SU-DHL-6 (cell line): Measurements from ENCODE around the gene CHSY1.

Experiments
- H2AFZ ChIP-seq: fragments of 200-600 bp; sonication (generic); 2 replicates; pipeline ENCODE4 v1.6.1; 2014; ENCODE audit warnings: low read depth, mild to moderate bottlenecking, moderate library complexity, mixed read lengths, antibody characterized with exemption, low read length; ENCODE audit not compliant: severe bottlenecking
- H3F3A ChIP-seq: fragments of 200-600 bp; shearing (Covaris generic); 2 replicates; pipeline ENCODE4 v1.6.0; 2016; ENCODE audit warnings: antibody characterized with exemption, mild to moderate bottlenecking; ENCODE audit not compliant: insufficient read depth
- H3K27ac ChIP-seq: fragments of 200-600 bp; sonication (generic); 2 replicates; pipeline ENCODE4 v1.5.1; 2016; ENCODE audit warnings: low read depth, mild to moderate bottlenecking, low read length, moderate library complexity, mixed read lengths
- H3K27me3 ChIP-seq: fragments of 200-600 bp; sonication (generic), shearing (Covaris generic); 2 replicates; pipeline ENCODE4 v1.6.0; 2014; ENCODE audit warnings: mild to moderate bottlenecking, low read length
- H3K36me3 ChIP-seq: fragments of 200-600 bp; sonication (generic); 2 replicates; pipeline ENCODE4 v1.6.1; 2014; ENCODE audit warnings: mild to moderate bottlenecking, low read length, mixed read lengths
- H3K4me2 ChIP-seq: fragments of 300-600, 200-600 bp; shearing (Covaris generic), sonication (generic); 2 replicates; pipeline ENCODE4 v1.6.0; 2014; ENCODE audit warnings: low read length, low read depth, mild to moderate bottlenecking; ENCODE audit not compliant: poor library complexity, severe bottlenecking
- H3K4me3 ChIP-seq: fragments of 200-600 bp; sonication (generic); 2 replicates; pipeline ENCODE4 v1.5.1; 2014; ENCODE audit warnings: antibody characterized with exemption, low read length, mild to moderate bottlenecking, mixed read lengths; ENCODE audit not compliant: insufficient read depth, poor library complexity, severe bottlenecking
- H3K79me2 ChIP-seq: fragments of 200-600 bp; sonication (generic); 2 replicates; pipeline ENCODE4 v1.6.1; 2014; ENCODE audit warnings: mild to moderate bottlenecking, low read length, moderate library complexity; ENCODE audit not compliant: insufficient read depth
- H3K9ac ChIP-seq: fragments of 200-600 bp; sonication (generic); 2 replicates; pipeline ENCODE4 v1.7.0; 2014; ENCODE audit warnings: mild to moderate bottlenecking, low read length
- H3K9me2 ChIP-seq: fragments of 200-600 bp; sonication (generic); replicated peaks from 2 replicates; pipeline ENCODE4 v1.6.1; 2014; ENCODE audit warnings: low read length; ENCODE audit not compliant: insufficient read depth
- H3K9me3 ChIP-seq: fragments of 200-600 bp; sonication (generic); 2 replicates; pipeline ENCODE4 v1.6.1; 2014; ENCODE audit warnings: low read length, mixed read lengths; ENCODE audit not compliant: insufficient read depth
- H4K20me1 ChIP-seq: fragments of 200-600 bp; sonication (generic); 2 replicates; pipeline ENCODE4 v1.6.1; 2014; ENCODE audit warnings: low read depth, mild to moderate bottlenecking, antibody characterized with exemption, low read length, moderate library complexity, mixed read lengths
- CTCF ChIP-seq: fragments of 200-600 bp; sonication (generic); IDR thresholded peaks from one replicate; pipeline ENCODE4 v1.5.1; 2017; ENCODE audit warnings: antibody characterized with exemption, mild to moderate bottlenecking, low read length, moderate library complexity; ENCODE audit not compliant: insufficient read depth, poor library complexity, severe bottlenecking
- EZH2phosphoT487 ChIP-seq: fragments of 200-600 bp; sonication (generic), shearing (Covaris generic); conservative IDR thresholded peaks from 2 replicates; pipeline ENCODE4 v1.6.1; 2018; ENCODE audit warnings: mild to moderate bottlenecking, antibody characterized with exemption, low read length, moderate library complexity, mixed read lengths

Gene CHSY1

GRCh38 chr15:101258238-101259144 is 6.6 kb upstream of the CHSY1 start:
- no peaks in the 10 kb centered on the region for H3K9me3 ChIP-seq
- H3K27ac ChIP-seq = no peak overlapping the region
- 0 out of 2 replicates have a peak, but pooled peaks cover 7% of the 10 kb centered on the region for H3F3A ChIP-seq
- TF ChIP-seq CTCF (peak; percentile 87), EZH2phosphoT487 (no peak)
- no peaks in the 10 kb centered on the region for H3K79me2 ChIP-seq
- H3K9ac ChIP-seq = no peak overlapping the region
- no peaks in the 10 kb centered on the region for H3K27me3 ChIP-seq
- no peaks in the 10 kb centered on the region for H3K9me2 ChIP-seq
- H3K36me3 ChIP-seq = no peaks in the 10 kb centered on the region
- no peaks in the 10 kb centered on the region for H4K20me1 ChIP-seq
- H3K4me3 ChIP-seq = no peak overlapping the region
- no peak overlapping the region for H2AFZ ChIP-seq
- H3K4me2 ChIP-seq = no peak overlapping the region

- Histone ChIP-seq H3K36me3 (no peaks in the 10 kb centered on the region), H3K9me2 (no peaks in the 10 kb centered on the region), H3K79me2 (no peaks in the 10 kb centered on the region), H3K27me3 (no peaks in the 10 kb centered on the region), H3K9ac (no peak overlapping the region), H3K27ac (no peak overlapping the region), H4K20me1 (no peaks in the 10 kb centered on the region), H3K4me3 (no peak overlapping the region), H3K9me3 (no peaks in the 10 kb centered on the region), H3K4me2 (no peak overlapping the region), H2AFZ (no peak overlapping the region), H3F3A (peaks cover 11% of the 10 kb centered on the region)
- peak; percentile 84 for TF ChIP-seq CTCF
- no peak for TF ChIP-seq EZH2phosphoT487
Measured at GRCh38 chr15:101256757-101257156, 4.9 kb upstream of the CHSY1 start.

GRCh38 chr15:101255615-101256241 is 3.9 kb upstream of the CHSY1 start:
- peaks cover 2% of the 10 kb centered on the region for H3K79me2 ChIP-seq
- H4K20me1 ChIP-seq = no peaks in the 10 kb centered on the region
- no peaks in the 10 kb centered on the region for H3K36me3 ChIP-seq
- H3K27me3 ChIP-seq = no peaks in the 10 kb centered on the region
- H3K9me2 ChIP-seq = no peaks in the 10 kb centered on the region
- H3K4me2 ChIP-seq = no peak overlapping the region
- H3F3A ChIP-seq = peaks cover 11% of the 10 kb centered on the region
- H3K9ac ChIP-seq = no peak overlapping the region
- H3K4me3 ChIP-seq = no peak overlapping the region
- no peaks in the 10 kb centered on the region for H3K9me3 ChIP-seq
- no peak overlapping the region for H2AFZ ChIP-seq
- no peak overlapping the region for H3K27ac ChIP-seq
- no peak for TF ChIP-seq EZH2phosphoT487
- TF ChIP-seq CTCF = no peak
